Measurements from ENCODE around the gene CEMIP2.
"Not testable (repeated sequence)": the region's sequence is repeated elsewhere in the genome, so short reads cannot be mapped to it uniquely, and the experiment has no call there.

Gene CEMIP2, protein sequence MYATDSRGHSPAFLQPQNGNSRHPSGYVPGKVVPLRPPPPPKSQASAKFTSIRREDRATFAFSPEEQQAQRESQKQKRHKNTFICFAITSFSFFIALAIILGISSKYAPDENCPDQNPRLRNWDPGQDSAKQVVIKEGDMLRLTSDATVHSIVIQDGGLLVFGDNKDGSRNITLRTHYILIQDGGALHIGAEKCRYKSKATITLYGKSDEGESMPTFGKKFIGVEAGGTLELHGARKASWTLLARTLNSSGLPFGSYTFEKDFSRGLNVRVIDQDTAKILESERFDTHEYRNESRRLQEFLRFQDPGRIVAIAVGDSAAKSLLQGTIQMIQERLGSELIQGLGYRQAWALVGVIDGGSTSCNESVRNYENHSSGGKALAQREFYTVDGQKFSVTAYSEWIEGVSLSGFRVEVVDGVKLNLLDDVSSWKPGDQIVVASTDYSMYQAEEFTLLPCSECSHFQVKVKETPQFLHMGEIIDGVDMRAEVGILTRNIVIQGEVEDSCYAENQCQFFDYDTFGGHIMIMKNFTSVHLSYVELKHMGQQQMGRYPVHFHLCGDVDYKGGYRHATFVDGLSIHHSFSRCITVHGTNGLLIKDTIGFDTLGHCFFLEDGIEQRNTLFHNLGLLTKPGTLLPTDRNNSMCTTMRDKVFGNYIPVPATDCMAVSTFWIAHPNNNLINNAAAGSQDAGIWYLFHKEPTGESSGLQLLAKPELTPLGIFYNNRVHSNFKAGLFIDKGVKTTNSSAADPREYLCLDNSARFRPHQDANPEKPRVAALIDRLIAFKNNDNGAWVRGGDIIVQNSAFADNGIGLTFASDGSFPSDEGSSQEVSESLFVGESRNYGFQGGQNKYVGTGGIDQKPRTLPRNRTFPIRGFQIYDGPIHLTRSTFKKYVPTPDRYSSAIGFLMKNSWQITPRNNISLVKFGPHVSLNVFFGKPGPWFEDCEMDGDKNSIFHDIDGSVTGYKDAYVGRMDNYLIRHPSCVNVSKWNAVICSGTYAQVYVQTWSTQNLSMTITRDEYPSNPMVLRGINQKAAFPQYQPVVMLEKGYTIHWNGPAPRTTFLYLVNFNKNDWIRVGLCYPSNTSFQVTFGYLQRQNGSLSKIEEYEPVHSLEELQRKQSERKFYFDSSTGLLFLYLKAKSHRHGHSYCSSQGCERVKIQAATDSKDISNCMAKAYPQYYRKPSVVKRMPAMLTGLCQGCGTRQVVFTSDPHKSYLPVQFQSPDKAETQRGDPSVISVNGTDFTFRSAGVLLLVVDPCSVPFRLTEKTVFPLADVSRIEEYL (N-terminal part only)

DNA sequence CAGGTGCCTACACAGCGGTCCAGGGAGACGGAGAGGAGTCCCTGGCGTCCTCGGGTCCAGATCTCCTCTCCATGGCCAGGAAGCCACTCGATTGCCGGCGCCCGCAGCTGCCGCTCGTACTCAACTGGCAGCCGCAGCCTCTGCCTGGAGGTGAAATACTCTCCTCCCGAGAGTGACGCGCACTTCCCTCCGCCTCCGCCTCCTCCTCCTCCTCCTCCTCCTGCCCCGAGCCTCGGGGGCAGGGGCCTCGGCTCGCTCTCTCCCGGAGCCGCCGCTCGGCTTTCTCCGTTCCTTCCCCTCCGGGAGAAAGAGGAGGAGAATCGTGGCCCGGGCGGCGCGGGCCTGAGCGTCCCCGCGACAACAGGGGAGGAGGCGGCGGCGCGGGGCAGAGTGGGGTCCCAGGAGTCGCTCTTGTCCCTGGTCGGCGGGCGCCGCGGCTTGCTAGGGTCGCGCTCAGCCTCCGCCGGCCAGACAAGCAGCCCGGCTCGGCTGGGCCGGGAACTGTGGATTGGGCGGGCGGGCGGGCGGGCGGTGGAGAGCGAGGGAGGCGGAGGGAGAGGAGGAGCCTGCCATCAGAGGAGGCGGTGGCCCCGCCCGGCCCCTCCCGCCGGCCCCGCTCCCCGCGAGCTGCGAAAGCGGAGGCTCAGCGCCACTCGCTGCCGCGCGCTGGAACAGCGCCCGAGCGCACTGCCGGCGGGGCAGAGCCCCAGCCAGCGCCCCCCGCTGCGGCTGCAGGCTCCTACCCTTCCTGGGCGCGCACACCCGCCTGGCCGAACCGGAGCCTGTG lies at the start of gene CEMIP2:
Gene CEMIP2 (minus strand): TSS at position 126 of the 787 bp plus-strand sequence. CDS start 18,140 bp downstream, outside the sequence.
- peak; percentile 93 for DNase-seq (ENCODE audit: low read depth)

DNA sequence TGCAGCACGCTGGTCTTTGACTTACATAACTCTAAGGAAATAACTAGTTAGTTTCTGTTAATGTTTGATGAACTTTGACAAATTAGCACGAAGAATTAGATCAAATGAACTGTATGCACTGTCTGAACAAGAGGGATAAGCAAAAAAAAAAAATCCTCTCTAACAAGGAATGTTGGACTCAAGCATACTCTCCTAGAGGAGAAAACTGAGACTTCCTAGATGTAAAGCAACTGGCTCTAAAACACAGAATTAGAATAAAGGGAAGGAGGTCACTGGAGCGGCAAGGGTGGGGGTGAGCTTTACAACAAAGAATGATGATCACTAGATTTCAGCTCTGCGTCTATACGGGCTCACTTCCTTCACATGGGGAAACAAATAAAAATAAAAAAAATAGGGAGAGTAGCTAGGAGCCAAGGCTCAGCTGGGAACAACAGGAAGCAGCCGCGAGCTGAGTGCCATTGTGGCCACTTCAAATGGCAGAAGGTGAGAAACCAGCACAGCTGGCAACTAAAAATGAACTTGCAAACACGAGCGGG lies 48.7 kb upstream of the CEMIP2 start:
- no peak for DNase-seq (ENCODE audit: low read depth)

DNA sequence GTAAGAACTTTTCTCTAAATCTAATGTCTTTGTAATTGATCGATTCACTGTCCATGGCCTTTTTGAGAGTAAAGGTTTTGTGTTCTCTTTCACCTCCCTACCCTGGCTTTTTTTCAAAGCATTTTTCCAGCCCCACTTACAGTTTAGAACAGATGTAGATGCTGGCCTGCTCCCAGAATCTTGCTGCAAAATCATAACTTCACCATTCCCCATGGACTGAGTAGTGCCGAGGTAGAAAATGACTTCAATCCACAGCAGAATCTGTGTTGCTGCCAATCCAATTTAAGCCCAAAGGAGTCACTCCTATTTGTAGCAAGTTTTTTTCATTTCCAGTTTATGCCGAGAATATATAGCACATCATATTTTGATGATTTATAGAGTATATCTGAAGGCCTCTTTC lies 46.5 kb upstream of the CEMIP2 start:
- no peak for DNase-seq (ENCODE audit: low read depth)

DNA sequence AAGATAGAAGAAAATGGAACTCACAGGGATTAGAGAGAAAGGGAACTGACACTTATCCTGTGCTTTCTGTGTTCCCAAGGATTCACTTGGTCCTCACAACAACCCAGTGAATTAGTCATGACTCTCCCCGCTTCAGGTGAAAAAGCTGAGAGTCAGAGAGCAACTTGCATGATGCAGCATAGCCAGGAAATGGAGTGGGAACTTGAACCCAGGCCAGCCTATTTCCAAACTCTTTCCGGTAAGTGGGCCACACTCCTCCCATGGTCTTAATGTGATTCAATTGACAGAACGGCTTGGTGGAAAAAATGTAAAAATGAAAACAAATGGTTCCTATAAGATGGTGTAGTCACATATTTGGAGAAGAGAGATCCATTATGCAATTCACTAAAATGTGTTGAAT lies 45.9 kb upstream of the CEMIP2 start:
- peak; percentile 27 for DNase-seq (ENCODE audit: low read depth)

DNA sequence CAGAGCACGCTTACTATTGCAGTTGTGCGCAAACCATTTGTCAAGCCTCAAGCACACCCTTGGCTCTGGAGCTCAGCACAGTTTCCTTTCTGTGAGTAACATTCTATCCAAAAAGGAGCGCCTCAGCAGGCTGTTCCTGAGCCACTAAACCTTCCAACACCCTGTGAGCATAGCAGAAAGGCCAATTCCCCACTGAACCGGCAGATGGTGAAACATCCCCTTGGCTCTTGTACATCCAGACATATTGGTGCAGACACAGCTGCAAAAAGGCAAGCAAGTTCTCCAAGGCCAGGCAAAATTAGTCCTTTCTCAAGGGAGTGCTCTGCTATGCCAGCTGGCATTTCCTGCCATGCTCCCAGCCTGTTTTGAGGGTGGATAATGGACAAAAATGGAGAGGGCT lies 44.1 kb upstream of the CEMIP2 start:
- no peak for DNase-seq (ENCODE audit: low read depth)

DNA sequence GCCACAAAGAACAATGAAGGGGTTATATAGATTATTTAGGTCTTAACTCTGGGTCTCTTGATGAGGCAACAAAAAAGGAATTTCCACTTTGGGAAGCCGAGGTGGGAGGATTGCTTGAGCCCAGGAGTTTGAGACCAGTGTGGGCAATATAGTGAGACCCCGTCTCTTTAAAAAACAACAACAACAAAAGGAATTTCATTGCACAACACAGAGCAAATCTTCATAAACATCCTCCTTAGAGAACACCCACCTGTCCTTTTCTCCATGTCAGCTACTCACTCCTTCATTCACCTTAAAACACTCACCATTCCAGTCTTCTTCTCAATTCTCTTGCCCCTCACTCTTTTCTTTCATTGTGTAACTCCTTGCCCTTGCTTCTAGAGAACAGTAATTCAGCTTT lies 39.8 kb upstream of the CEMIP2 start:
- DNase-seq (ENCODE audit: low read depth) = no peak

DNA sequence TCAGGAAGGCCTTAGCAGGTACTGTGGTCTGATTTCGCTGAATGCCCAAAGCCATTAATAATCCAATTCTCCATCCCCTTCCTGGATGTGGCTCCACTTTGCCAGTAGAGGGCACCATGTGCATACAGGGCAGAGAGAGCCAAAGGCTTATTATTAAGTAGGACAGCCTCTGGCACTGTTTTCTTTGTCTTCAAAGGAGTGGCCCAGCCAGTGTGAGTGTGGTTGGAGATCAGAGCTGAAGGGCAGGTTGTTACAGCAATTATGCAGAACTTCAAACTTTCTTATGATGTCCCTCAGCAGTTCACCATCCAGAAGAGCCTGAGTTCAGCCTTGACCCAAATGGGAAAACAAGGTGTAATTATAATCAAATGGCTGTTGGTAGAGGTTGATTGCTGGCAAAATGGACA lies 38.6 kb upstream of the CEMIP2 start:
- DNase-seq (ENCODE audit: low read depth) = peak; percentile 73

DNA sequence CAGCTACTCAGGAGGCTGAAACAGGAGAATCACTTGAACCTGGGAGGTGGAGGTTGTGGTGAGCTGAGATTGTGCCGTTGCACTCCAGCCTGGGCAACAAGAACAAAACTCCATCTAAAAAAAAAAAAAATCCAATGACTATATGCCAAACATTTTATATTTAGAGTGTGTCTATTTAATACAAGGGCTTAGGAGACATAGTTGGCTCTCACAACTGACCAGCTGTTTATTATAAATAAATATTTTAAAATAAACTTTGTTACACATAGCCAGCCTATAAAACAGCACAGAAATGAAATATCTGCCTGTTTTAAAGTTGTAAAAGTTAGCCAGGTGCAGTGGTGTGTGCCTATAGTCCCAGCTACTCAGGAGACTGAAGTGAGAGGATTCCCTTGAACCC lies 36.8 kb upstream of the CEMIP2 start:
- DNase-seq (ENCODE audit: low read depth) = not testable (repeated sequence)

DNA sequence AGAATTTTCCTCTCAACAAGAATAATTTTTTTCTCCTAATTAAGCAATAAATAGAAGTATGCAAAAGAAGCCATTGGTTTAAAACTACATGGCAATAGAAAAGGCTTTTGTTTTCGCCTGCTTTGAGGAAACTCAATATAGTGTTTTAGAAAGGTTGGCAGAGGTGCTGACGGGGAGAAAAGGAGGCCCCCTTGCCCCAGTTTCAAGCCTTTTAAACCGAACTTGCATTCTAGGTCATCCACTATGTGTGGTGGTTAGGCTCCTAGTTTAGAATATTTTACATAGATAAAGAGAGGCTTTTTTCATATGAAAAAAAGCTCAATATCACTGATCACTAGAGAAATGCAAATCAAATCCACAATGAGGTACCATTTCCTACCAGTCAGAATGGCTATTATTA lies 33.5 kb upstream of the CEMIP2 start:
- DNase-seq (ENCODE audit: low read depth) = no peak

DNA sequence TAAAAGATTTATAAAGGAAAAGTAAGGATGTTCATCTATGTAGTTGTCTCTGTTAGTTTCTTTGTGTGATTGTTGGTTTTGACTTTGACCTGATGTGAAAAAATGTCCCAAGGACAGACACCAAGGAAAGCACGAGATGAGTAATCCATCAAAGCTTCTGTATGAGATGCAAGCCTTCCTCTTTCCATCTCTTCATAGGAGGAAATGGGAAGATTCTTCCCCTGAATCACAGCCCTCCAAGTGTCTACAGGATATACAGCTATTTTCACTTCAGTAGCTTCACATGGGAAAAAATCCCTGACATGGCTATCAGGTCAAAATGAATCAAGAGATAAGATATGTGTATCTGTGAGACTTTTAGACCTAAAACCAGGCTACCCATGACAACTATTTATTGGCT lies 29.0 kb upstream of the CEMIP2 start:
- DNase-seq (ENCODE audit: low read depth) = no peak

DNA sequence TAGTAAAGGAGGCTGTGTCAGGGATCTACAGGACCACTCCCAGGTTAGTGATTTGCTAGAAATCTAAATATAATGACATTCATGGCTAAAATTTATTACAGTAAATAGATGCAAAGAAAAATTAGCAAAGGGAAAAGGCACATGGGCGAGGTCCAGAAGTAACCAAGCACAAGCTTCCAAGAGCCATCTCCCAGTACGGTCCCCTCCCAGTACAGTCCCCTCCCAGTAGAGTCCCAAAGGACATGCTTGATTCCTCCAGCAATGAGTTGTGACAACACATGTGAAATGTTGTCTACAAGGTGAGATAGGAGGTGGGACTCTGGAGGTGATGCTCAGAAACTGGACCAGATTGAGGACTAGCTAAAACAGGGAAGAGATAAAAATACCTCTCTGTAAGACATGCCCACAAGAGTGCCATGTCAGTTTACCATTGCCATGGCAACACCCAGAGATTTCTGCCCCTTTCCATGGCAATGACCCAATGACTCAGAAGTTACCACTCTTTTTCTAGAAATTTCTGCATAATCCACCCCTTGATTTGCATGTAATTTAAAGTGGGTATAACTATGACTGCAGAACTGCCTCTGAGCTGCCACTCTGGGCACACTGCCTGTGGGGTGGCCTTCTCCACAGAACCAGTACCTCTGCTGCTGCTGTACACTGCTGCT lies 27.9 kb upstream of the CEMIP2 start:
- no peak for DNase-seq (ENCODE audit: low read depth)

DNA sequence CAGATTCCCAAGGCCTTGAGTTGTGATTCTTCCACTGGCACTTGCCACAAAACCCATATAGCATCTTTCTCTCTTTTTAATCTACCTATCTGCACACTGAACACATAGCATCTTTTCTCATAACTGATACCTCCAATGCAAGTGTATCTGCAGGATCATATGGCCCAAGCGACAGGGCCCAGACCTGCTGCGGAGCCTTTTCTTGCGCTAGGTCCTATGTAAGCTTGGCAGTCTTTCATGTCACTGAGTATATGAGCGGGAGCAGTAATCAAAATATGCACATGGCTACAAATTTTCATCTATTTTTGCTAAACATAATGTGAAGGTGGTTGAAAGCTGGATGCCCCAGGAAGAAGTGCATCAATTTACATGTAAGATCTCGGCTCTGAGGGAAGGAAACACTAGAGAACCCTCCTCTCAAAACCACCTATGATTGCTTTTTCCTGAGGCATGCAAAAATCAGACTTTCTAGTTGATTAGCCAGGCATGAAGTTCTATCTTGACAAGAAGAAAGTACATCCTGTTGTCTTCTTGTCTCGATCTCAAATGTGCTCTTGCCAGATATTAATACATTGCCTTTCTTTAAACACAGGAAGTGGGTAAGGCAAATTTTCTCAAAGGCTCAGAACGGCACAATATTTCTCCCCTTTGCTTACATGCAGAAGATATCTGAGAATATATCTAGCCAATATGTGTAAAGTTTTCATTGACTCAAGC lies 26.9 kb upstream of the CEMIP2 start:
- DNase-seq (ENCODE audit: low read depth) = no peak

DNA sequence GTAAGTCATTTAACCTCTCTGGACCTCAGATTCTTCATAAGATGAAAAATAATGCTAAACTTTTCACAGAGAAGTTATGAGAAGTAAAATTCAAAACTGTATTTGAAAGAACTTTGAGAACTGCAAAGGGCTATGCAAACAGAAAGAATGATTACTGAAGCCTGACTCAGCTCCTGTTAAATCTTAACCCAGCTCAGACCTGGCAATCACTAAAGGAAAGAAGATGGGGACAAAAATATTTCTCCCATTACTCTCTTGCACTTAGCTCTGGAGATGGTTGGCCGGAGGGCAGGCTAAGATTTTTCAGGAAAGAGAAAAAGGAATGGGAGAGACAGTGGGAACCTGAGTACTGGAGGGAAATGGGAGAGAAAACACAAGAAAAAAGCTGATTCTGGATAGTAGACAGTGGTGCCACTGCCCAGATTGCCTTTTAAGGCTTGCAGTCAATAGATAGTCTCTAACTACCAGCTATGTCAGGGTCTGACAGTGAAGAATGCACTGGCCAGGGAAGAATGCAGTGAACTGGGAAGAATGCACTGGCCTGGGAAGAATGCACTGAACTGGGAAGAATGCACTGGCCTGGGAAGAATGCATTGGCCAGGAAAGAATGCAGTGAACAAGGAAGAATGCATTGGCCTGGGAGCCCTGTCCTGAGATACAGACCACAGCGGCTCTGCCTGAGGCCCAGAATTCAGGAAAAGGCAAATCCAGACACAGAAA lies 25.2 kb upstream of the CEMIP2 start:
- peak; percentile 51 for DNase-seq (ENCODE audit: low read depth)

DNA sequence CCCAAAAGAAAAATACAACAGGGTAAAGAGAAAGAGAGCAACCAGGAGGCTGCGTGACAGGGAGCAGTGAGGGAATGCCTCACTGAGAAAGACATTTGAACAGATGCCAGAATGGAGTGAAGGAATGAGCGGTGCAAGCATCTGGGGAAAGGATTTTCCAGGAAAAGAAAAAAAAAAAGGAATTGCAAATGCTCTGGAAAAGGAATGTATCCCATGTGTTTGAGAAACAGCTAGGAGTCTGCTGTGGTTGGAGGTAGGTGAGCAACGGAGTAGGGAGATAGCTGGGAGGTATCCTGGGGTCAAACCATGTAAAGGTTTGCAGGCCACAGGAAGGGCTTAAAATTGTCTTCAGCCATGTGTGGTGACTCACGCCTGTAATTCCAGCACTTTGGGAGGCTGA lies 23.6 kb upstream of the CEMIP2 start:
- DNase-seq (ENCODE audit: low read depth) = no peak

DNA sequence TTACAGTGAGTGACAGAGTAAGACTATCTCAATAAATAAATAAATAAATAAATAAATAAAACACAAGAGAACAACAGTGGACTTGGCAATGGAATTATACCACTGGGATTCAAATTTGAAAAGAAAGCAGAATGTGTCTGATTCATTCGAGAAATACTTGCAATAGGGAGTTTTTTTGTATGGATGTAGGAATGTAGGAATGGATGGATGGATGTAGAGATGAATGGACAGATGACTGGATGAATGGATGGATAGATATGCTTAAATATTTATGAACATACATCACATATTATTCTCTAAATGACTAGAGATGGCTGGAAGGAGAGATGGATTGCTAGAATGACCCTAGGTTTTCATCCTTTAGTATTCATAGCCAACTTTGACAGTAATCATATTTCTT lies 22.0 kb upstream of the CEMIP2 start:
- no peak for DNase-seq (ENCODE audit: low read depth)

DNA sequence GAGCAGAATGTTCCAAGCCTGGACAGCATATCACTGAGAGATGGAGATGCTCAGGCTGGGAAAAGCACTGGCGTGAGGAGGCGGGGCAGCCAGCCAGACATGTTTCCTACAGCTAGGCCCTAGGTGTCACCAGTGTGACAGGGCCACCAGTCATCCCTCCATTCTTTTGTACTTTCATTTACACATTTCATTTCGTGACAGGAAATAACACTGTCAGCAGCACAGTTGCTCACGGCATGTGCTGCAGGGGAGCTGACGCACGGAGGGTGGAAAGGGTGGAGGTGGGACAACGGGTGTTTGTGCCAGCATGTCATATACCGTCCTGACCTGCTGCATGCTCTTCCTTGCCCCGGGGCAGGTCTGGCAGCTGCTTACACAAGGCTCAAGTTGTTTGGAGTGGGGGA lies 14.8 kb upstream of the CEMIP2 start:
- DNase-seq (ENCODE audit: low read depth) = no peak

DNA sequence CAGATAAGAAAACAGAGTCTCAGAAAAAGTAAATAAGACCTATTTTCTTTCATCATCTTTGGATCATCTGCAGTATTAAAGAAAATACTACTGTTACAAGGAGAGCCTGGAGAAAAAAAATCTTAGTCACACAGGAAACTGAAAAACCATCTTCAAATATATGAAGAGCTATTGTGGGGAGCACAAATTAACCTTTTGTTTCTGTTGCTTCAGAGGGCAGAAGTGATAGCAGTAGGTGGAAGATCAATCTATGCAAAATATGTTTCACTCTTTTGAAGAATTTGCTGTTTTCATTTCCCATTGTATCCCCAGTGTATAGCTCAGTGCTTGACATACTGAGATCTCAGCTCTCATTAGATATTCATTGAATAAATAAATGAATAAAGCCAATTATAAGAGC lies 13.1 kb upstream of the CEMIP2 start:
- DNase-seq (ENCODE audit: low read depth) = no peak

DNA sequence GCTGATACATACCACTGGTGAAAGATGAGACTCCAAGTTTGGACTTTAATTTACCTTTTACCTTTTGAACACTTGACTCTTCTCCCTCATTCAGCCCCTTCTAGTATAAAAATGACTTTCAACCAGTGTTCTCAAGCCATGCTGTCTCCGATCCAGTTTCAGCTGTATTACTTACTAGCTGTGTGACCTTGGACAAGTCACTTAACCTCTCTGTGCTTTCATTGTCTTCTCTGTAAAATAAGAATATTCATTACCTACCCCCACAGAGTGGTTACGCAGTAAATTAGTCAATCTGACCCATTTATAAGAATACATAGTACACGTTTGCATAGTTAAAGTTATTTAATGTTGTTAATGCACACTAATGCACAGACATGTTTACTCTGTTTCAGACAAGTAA lies 12.6 kb upstream of the CEMIP2 start:
- DNase-seq (ENCODE audit: low read depth) = no peak

DNA sequence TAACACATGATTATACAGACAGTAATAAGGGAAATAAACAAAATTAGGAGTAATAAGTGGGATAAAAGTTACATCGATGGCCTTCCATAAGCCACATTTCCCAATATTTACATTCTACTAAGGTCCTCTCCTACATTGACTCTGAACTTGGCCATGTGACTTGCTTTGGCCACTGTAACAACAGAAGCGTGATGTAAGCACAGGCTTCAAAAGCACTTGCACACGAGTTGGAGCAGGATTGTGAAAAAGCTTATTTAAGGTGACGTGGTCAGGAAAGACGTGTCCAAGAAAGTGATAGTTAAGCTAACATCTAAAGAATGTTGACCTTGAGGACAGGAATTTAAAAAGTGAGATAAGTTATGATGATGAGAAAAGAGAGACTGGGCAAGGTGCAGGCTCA lies 9.8 kb upstream of the CEMIP2 start:
- DNase-seq (ENCODE audit: low read depth) = peak; percentile 72
